ENCODE measurements around the gene MRPL24.

Gene MRPL24

DNA sequence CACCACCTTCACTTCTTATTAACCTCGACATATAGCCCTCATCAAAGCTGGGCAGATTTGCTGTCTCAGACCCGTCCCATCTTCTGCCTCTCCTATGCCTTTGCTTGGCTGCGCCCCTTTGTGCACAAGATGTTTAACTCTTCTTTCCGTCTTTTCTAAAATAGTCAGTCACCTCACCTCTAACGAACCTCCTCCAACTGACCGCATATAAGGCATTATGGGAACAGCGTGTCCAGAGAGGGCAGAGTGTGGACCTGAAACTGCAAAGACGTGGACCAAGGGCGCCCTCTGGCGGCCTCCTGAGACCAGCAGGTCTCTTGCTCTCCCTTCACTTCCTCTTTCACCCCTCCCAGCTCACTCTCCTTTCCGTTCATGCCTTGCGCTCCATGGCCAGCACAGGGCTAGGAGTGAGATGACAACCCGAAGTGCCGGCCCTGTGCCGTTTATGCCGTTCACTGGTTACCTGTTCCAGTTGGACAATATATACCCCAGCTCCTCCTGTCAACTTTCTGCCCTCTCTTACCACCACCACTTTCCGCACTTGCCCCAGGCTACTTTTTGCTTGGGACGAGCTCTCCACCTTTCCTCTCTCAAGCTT, 15.1 kb downstream of the MRPL24 start:
- FAIRE-seq (peak; percentile 85), DNase-seq (ENCODE audit: insufficient read length, low spot score) (peak; percentile 67)
- TF ChIP-seq SPI1 (IDR thresholded peaks at IDR 0.05; ENCODE audit: low read depth, low read length) (peak; percentile 99), POLR2AphosphoS5 (IDR thresholded peaks at IDR 0.05; ENCODE audit: low read depth, low read length) (no peak), POLR2A (IDR thresholded peaks at IDR 0.05; ENCODE audit: low read depth, low read length) (peak; percentile 16; the same call in 1 of the 2 replicates), PAX5 (IDR thresholded peaks at IDR 0.05; ENCODE audit: insufficient read depth, low read length, severe bottlenecking) (no peak), TAF1 (IDR thresholded peaks at IDR 0.05; ENCODE audit: low read depth, low read length) (no peak), POU2F2 (IDR thresholded peaks at IDR 0.05; ENCODE audit: low read depth, low read length) (no peak; the same call in 1 of the 2 replicates)

GRCh38 chr1:156721535-156721934, 19.4 kb downstream of the MRPL24 start:
- DNase-seq (ENCODE audit: insufficient read length, low spot score) (no peak), FAIRE-seq (no peak)
- TF ChIP-seq POU2F2 (IDR thresholded peaks at IDR 0.05; ENCODE audit: low read depth, low read length) (no peak), TAF1 (IDR thresholded peaks at IDR 0.05; ENCODE audit: low read depth, low read length) (no peak), POLR2AphosphoS5 (IDR thresholded peaks at IDR 0.05; ENCODE audit: low read depth, low read length) (no peak), POLR2A (IDR thresholded peaks at IDR 0.05; ENCODE audit: low read depth, low read length) (no peak), SPI1 (IDR thresholded peaks at IDR 0.05; ENCODE audit: low read depth, low read length) (no peak), PAX5 (IDR thresholded peaks at IDR 0.05; ENCODE audit: insufficient read depth, low read length, severe bottlenecking) (no peak)

DNA sequence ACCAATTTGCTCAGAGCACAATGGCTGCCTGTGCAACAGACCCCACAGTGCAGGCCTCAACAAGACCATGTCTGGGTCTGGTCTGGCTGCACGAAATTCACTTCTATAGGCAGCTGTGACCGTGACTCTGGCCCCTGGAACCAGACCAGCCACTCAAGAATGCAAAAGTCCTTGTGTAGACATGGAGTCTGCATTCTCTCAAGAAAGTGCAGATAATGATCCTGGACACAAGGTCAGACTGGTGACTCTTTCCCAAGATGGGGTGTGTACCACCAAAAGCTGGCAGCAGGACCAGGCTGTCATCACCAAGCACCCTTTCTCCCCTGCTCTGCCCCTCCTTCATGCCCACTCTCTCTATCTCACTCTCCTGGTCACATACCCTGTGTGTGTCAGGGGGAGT, 19.8 kb downstream of the MRPL24 start:
- no peak for FAIRE-seq
- TF ChIP-seq POLR2AphosphoS5 (IDR thresholded peaks at IDR 0.05; ENCODE audit: low read depth, low read length) (0 out of 2 replicates have a peak, but pooled peaks have one; percentile 27), PAX5 (IDR thresholded peaks at IDR 0.05; ENCODE audit: insufficient read depth, low read length, severe bottlenecking) (no peak)
- no peak for DNase-seq (ENCODE audit: insufficient read length, low spot score)

DNA sequence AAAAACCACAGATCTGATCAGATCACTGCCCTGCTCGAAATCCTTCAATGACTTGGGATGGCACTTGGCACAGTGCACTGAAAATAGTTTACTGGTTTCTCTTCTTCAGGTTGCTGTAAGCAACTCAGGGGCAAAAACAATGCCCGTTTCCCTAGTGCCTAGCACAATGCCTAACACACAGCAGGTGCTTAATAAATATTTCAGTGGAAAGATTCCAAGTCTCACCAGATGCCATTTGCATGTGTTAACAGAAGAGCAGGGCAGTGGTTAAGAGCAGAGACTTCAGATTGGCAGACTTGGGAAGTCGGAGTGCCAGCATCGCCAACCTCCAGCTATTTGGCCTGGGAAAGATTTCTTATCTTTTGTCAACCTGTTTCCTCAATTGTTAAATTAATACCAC, 23.5 kb downstream of the MRPL24 start:
- TF ChIP-seq POLR2AphosphoS5 (IDR thresholded peaks at IDR 0.05; ENCODE audit: low read depth, low read length) (no peak), POU2F2 (IDR thresholded peaks at IDR 0.05; ENCODE audit: low read depth, low read length) (no peak)
- DNase-seq (ENCODE audit: insufficient read length, low spot score) (no peak), FAIRE-seq (no peak)

DNA sequence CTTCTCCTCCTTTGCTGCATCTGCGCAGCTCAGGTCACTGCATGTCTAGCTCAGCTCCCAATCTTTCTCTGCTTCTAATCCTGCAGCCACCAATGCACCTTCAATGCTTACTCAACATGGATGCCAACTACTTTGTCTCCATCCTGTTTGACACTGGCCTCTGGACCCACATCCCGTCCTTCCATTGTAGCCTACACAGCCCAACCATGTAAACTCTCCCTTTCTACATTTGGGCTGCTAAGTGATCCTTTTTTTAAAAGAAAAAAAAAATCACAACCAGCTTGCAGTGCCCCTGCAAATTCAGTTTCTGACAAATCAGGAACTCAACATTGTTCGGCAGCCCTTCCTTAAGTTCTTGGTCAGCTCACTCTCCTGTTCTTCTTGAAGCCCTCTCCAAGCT, 26.1 kb downstream of the MRPL24 start:
- FAIRE-seq: no peak

DNA sequence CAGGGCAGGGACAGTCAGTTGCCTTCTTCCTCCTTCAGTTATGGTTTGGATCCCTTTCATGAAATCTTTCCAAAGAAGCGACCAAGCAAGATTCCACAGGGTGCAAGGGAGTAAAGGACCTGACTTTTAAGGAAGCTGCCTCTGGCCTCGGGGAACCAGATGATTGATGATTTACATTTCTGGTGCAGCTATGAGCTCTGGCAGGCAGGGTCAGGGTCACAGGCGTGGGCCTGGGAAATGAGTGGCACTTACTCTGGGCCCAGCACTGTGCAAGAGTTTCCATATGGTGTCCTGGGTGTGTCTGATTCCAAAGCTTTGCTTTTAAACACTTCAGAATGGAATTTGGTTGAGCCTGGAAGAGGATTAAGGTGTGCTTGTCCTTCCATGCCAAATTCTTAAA, 28.3 kb downstream of the MRPL24 start:
- FAIRE-seq: no peak
- no peak for TF ChIP-seq POLR2A (IDR thresholded peaks at IDR 0.05; ENCODE audit: low read depth, low read length)
- TF ChIP-seq TAF1 (IDR thresholded peaks at IDR 0.05; ENCODE audit: low read depth, low read length): no peak
- no peak for TF ChIP-seq POU2F2 (IDR thresholded peaks at IDR 0.05; ENCODE audit: low read depth, low read length)
- TF ChIP-seq SPI1 (IDR thresholded peaks at IDR 0.05; ENCODE audit: low read depth, low read length): no peak
- no peak for TF ChIP-seq PAX5 (IDR thresholded peaks at IDR 0.05; ENCODE audit: insufficient read depth, low read length, severe bottlenecking)
- TF ChIP-seq POLR2AphosphoS5 (IDR thresholded peaks at IDR 0.05; ENCODE audit: low read depth, low read length): no peak
- DNase-seq (ENCODE audit: insufficient read length, low spot score): no peak

More for the DNA sequence above, 26.1 kb downstream of the MRPL24 start:
- TF ChIP-seq SPI1 (IDR thresholded peaks at IDR 0.05; ENCODE audit: low read depth, low read length): no peak
- TF ChIP-seq TAF1 (IDR thresholded peaks at IDR 0.05; ENCODE audit: low read depth, low read length): no peak
- no peak for TF ChIP-seq POLR2AphosphoS5 (IDR thresholded peaks at IDR 0.05; ENCODE audit: low read depth, low read length)
- TF ChIP-seq POLR2A (IDR thresholded peaks at IDR 0.05; ENCODE audit: low read depth, low read length): no peak
- no peak for TF ChIP-seq POU2F2 (IDR thresholded peaks at IDR 0.05; ENCODE audit: low read depth, low read length)
- TF ChIP-seq PAX5 (IDR thresholded peaks at IDR 0.05; ENCODE audit: insufficient read depth, low read length, severe bottlenecking): no peak
- no peak for DNase-seq (ENCODE audit: insufficient read length, low spot score)

DNA sequence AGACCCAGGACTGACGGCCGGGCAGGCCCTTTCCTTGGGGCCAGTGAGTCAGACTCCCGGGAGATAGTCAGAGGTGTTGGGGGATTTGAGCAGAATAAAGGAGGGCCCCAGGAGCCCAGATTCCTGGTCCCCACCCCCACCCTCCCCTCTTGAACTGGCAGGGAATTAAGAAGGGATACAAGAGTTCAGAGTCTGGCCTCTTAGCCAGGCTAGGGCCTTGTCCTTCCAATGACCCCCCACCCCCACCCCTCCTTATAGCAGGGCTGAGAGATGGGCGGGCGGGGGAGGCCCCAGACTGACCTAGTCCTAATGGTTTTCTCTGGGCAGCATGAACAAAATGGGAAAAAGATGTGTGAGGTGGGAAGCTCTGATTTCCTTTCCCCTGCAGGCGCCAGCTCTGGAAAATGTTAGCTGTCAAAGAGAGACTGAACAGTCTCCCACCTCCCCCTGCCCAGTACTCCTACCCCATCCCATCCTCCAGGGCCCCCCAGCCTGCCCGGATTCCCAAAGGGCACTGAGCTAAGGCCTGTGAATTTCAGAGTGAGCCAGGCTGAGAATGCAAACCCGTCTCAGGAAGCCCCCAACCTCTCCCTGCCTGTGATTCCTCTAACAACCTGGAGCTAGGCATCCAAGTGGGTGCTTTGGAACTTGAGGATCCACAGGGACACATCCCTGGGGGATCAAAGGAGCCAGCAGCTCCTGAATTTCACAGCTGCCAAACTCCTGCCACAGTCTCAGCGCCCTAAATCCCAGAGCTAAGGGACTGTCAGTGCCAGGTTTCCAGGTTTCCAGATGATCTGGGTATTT, 29.7 kb downstream of the MRPL24 start:
- no peak for FAIRE-seq
- no peak for DNase-seq (ENCODE audit: insufficient read length, low spot score)
- no peak for TF ChIP-seq PAX5 (IDR thresholded peaks at IDR 0.05; ENCODE audit: insufficient read depth, low read length, severe bottlenecking)
- TF ChIP-seq POLR2AphosphoS5 (IDR thresholded peaks at IDR 0.05; ENCODE audit: low read depth, low read length): no peak
- no peak for TF ChIP-seq SPI1 (IDR thresholded peaks at IDR 0.05; ENCODE audit: low read depth, low read length)
- no peak for TF ChIP-seq TAF1 (IDR thresholded peaks at IDR 0.05; ENCODE audit: low read depth, low read length)
- no peak for TF ChIP-seq POU2F2 (IDR thresholded peaks at IDR 0.05; ENCODE audit: low read depth, low read length)
- no peak for TF ChIP-seq POLR2A (IDR thresholded peaks at IDR 0.05; ENCODE audit: low read depth, low read length)

DNA sequence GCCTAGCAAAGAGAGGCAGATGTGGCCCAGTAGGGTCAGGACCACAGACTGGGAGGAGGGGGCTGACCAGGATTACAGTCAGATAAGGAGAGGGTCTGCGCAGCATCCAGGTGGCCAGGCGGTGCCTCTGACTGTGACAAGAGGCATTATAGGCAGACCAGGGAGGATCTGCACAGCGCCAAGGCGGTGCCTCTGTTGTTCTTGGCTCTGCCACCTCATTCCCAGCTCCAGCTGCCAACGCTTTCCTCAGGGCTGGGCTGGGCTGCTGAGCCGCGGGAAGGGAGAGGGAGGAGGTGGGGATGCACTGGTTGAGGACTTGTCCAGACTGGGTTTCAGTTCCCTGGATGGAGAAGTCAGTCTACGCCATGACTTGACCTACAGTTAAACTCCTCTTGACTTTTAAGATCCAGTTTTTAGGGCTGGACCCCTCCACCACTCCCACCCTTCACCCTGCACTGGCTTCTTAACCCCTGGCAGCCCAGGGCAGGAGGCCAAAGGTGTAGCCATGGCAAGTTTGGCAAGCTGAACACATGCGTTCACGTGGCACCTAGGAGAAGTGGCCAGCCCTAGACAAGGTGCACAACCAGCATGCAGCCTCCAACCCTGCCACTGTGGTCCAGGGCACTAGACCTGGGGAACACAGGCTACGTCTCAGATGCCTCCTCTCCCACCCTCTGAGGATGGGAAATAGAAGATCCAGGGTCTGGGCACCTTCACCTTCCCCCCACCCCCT, 31.0 kb downstream of the MRPL24 start:
- FAIRE-seq (no peak), DNase-seq (ENCODE audit: insufficient read length, low spot score) (no peak)
- TF ChIP-seq POLR2AphosphoS5 (IDR thresholded peaks at IDR 0.05; ENCODE audit: low read depth, low read length): no peak

GRCh38 chr1:156709031-156709430, 31.9 kb downstream of the MRPL24 start:
- no peak for DNase-seq (ENCODE audit: insufficient read length, low spot score)
- TF ChIP-seq POLR2AphosphoS5 (IDR thresholded peaks at IDR 0.05; ENCODE audit: low read depth, low read length): no peak
- TF ChIP-seq TAF1 (IDR thresholded peaks at IDR 0.05; ENCODE audit: low read depth, low read length): no peak
- TF ChIP-seq SPI1 (IDR thresholded peaks at IDR 0.05; ENCODE audit: low read depth, low read length): no peak
- TF ChIP-seq POU2F2 (IDR thresholded peaks at IDR 0.05; ENCODE audit: low read depth, low read length): no peak
- no peak for TF ChIP-seq POLR2A (IDR thresholded peaks at IDR 0.05; ENCODE audit: low read depth, low read length)
- no peak for TF ChIP-seq PAX5 (IDR thresholded peaks at IDR 0.05; ENCODE audit: insufficient read depth, low read length, severe bottlenecking)
- no peak for FAIRE-seq
